ENCODE measurements around the gene HLA-DRB1. TPM values are rescaled to one million over a fixed set of nuclear protein-coding genes. Genes with fewer than 3 reads are reported as not detected.
"Not testable (repeated sequence)": the region's sequence is repeated elsewhere in the genome, so short reads cannot be mapped to it uniquely, and the experiment has no call there.

The HLA-DRB1 gene
- total RNA-seq (10 to 100 TPM; 22.0 to 23.9 TPM), polyA plus RNA-seq (100 to 1,000 TPM in 1 of 3 donors, 10 to 100 TPM in 1, 1 to 10 TPM in 1; 1.1 to 127 (median 11.5) TPM), total RNA-seq (0 to 2.0 (median 0.36) reads per million in 6 experiments)

GRCh38 chr6:32589596-32590449 is at the start of gene HLA-DRB1:
HLA-DRB1 (minus strand) TSS chr6:32589848; CDS start chr6:32589742, 106 bp downstream.
- Mint-ChIP-seq H3K4me1 (peaks cover 8 to 45% (median 9%) of the 10 kb centered on the region in 4 donors), H3K27ac (peak within 1 kb of the TSS in 6 of 10 donors; percentile 0 to 88 (median 34)), H3K36me3 (no peaks in the 10 kb centered on the region), H3K9me3 (no peaks in the 10 kb centered on the region), H3K27me3 (peaks cover 0 to 19% (median 0%) of the 10 kb centered on the region in 5 donors), H3K4me3 (peak within 1 kb of the TSS in 9 of 10 donors; percentile 15 to 92 (median 56))
- DNase-seq (peak in 4 of 10 donors; percentile 37 to 57 (median 48)), ATAC-seq (peak; percentile 88 to 95)
- POLR2A ChIA-PET = no interaction called here

- Mint-ChIP-seq H3K4me1 (peaks cover 0 to 74% (median 20%) of the 10 kb centered on the region in 4 donors), H3K4me3 (peak overlapping the region in 3 of 10 donors; percentile 66 to 90 (median 77)), H3K27ac (peak overlapping the region in 4 of 10 donors; percentile 56 to 78 (median 66)), H3K9me3 (no peaks in the 10 kb centered on the region), H3K27me3 (peaks cover 0 to 17% (median 5%) of the 10 kb centered on the region in 5 donors), H3K36me3 (peaks cover 0 to 2% (median 0%) of the 10 kb centered on the region in 3 donors)
- POLR2A ChIA-PET = interaction anchor here (2.8 kb wide), 1 partner anchor 15 kb away, joined by 9 read pairs; no protein-coding TSS in a partner anchor
- ATAC-seq (no peak), DNase-seq (no peak)
Measured at GRCh38 chr6:32638532-32639219, 49.0 kb upstream of the HLA-DRB1 start.

DNA sequence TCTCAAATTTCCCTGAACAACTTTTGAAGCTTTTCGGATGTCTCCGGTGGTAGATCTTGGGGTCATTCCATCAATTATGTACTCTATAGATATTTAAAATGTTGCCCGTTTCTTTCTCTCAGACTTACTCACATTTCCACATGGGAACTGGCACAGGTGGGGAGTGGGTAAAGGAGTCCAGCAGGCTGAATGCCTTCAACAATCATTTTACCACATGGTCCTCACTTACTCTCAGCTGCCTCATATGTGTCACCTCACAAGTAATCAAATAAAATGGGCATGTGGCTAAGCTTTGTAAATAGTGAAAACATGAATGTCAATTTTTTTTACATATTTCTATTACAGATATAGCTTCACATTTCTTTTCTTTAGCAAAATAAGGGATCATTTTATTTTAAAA is 48.2 kb upstream of the HLA-DRB1 start:
- no peak for DNase-seq
- Mint-ChIP-seq H3K27me3 (peaks cover 0 to 17% (median 2%) of the 10 kb centered on the region in 5 donors), H3K36me3 (peaks cover 0 to 2% (median 0%) of the 10 kb centered on the region in 3 donors), H3K9me3 (no peaks in the 10 kb centered on the region), H3K4me3 (peak overlapping the region in 2 of 10 donors; percentile 40 to 90), H3K27ac (peak overlapping the region in 2 of 10 donors; percentile 60 to 75), H3K4me1 (peaks cover 0 to 69% (median 20%) of the 10 kb centered on the region in 4 donors)
- POLR2A ChIA-PET = interaction anchor here (2.8 kb wide), 1 partner anchor 15 kb away, joined by 9 read pairs; no protein-coding TSS in a partner anchor
- no peak for ATAC-seq

- peak in 1 of 2 donors; percentile 41 for ATAC-seq
- POLR2A ChIA-PET = interaction anchor here (2.8 kb wide), 1 partner anchor 14 kb away, joined by 9 read pairs; no protein-coding TSS in a partner anchor
- H3K9me3 Mint-ChIP-seq = no peaks in the 10 kb centered on the region
Measured at GRCh38 chr6:32637219-32637880, 47.7 kb upstream of the HLA-DRB1 start, which contains the start of gene HLA-DQA1. HLA-DQA1 (plus strand) TSS chr6:32637406; CDS start chr6:32637459, 53 bp downstream.

DNA sequence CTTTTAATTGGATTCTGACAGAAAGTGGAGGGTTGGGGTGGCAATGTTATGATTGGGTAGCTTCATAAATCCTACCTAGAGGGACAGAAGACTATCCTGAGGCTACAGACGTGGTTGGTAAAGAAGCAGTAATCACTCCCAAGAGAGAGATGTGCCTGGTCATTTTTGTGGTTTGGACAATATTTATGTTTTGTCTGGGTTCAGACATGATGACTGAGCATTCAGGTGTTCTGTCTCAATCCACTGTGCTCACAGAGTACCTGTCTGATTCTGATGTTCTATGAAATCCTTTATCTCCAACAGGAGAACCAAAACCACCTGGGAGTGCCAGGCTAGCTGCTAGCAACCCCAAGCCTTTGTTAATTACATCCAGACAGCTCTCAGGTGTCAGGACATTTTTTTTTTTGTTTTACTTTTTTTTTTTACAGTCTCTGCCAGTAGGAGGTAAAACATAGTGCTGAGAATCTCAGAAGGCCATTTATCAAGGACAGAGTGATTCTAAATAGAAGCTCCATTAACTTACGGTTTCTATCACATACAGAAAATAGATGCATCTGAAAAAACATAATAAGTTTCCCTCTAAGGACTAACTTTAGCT is 46.0 kb upstream of the HLA-DRB1 start:
- POLR2A ChIA-PET = interaction anchor here (2.8 kb wide), 1 partner anchor 12 kb away, joined by 9 read pairs; no protein-coding TSS in a partner anchor
- Mint-ChIP-seq H3K27ac (peak overlapping the region in 1 of 10 donors; percentile 45), H3K36me3 (peaks cover 0 to 2% (median 0%) of the 10 kb centered on the region in 3 donors), H3K4me3 (no peak overlapping the region), H3K4me1 (peaks cover 0 to 56% (median 8%) of the 10 kb centered on the region in 4 donors), H3K27me3 (peaks cover 0 to 17% (median 2%) of the 10 kb centered on the region in 5 donors), H3K9me3 (no peaks in the 10 kb centered on the region)
- ATAC-seq (no peak), DNase-seq (no peak)

More at GRCh38 chr6:32637219-32637880, 47.7 kb upstream of the HLA-DRB1 start, which contains the start of gene HLA-DQA1:
- H3K4me1 Mint-ChIP-seq = peaks cover 0 to 69% (median 18%) of the 10 kb centered on the region in 4 donors
- peaks cover 0 to 2% (median 0%) of the 10 kb centered on the region in 3 donors for H3K36me3 Mint-ChIP-seq
- H3K27me3 Mint-ChIP-seq = peaks cover 0 to 17% (median 2%) of the 10 kb centered on the region in 5 donors
- peak within 1 kb of the TSS in 6 of 10 donors; percentile 8 to 87 (median 78) for H3K27ac Mint-ChIP-seq
- peak within 1 kb of the TSS in 4 of 10 donors; percentile 50 to 90 (median 69) for H3K4me3 Mint-ChIP-seq
- peak in 1 of 10 donors; percentile 8 for DNase-seq

DNA sequence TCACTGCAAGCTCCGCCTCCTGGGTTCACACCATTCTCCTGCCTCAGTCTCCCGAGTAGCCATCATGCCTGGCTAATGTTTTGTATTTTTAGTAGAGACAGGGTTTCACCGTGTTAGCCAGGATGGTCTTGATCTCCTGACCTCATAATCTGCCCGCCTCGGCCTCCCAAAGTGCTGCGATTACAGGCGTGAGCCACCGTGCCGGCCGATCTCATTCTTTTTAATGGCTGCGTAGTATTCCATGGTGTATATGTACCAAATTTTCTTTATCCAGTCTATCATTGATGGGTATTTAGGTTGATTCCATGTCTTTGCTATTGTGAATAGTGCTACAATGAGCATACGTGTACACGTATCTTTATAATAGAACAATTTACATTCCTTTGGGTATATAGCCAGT is 40.1 kb upstream of the HLA-DRB1 start:
- H3K9me3 Mint-ChIP-seq, H3K27me3 Mint-ChIP-seq, H3K27ac Mint-ChIP-seq, H3K36me3 Mint-ChIP-seq, ATAC-seq, DNase-seq, H3K4me3 Mint-ChIP-seq, POLR2A ChIA-PET: not testable (repeated sequence)
- peaks cover 6 to 52% (median 11%) of the 10 kb centered on the region in 4 donors for H3K4me1 Mint-ChIP-seq

- no peaks in the 10 kb centered on the region for H3K9me3 Mint-ChIP-seq
- peak in 5 of 10 donors; percentile 11 to 58 (median 22) for DNase-seq
- H3K27ac Mint-ChIP-seq = peak overlapping the region in 5 of 10 donors; percentile 13 to 74 (median 42)
- ATAC-seq = no peak
- H3K4me1 Mint-ChIP-seq = peaks cover 16 to 58% (median 22%) of the 10 kb centered on the region in 4 donors
- POLR2A ChIA-PET = no interaction called here
- peak overlapping the region in 3 of 10 donors; percentile 32 to 67 (median 66) for H3K4me3 Mint-ChIP-seq
- no peaks in the 10 kb centered on the region for H3K27me3 Mint-ChIP-seq
- H3K36me3 Mint-ChIP-seq = no peaks in the 10 kb centered on the region
Measured at GRCh38 chr6:32627831-32628230, 38.2 kb upstream of the HLA-DRB1 start.

GRCh38 chr6:32627249-32627648 is 37.6 kb upstream of the HLA-DRB1 start:
- no peak overlapping the region for H3K4me3 Mint-ChIP-seq
- H3K4me1 Mint-ChIP-seq = peaks cover 21 to 58% (median 28%) of the 10 kb centered on the region in 4 donors
- ATAC-seq (no peak), DNase-seq (no peak)
- peak overlapping the region in 3 of 10 donors; percentile 29 to 65 (median 29) for H3K27ac Mint-ChIP-seq
- H3K36me3 Mint-ChIP-seq = no peaks in the 10 kb centered on the region
- H3K9me3 Mint-ChIP-seq = no peaks in the 10 kb centered on the region
- H3K27me3 Mint-ChIP-seq = no peaks in the 10 kb centered on the region
- POLR2A ChIA-PET = no interaction called here

DNA sequence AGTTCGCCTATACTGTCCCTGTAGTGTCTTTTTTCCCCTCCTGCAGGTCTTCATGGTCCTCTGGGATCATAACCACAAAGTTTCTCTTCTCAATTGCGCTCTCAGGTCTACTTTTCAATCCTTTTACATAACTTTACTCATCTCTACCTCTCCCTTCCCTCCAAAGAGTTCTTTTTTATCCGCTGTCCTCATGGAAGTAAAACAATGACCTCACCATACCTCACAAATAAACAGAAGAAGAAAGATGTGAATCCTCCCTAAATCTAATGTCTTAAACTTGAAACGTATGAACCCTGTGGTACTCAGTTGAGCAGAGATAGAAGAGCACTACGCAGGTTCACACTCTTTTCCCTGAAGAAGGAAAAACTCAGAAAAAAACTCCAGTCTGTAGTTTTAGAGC is 35.5 kb upstream of the HLA-DRB1 start:
- ATAC-seq = no peak
- POLR2A ChIA-PET = no interaction called here
- H3K36me3 Mint-ChIP-seq = no peaks in the 10 kb centered on the region

DNA sequence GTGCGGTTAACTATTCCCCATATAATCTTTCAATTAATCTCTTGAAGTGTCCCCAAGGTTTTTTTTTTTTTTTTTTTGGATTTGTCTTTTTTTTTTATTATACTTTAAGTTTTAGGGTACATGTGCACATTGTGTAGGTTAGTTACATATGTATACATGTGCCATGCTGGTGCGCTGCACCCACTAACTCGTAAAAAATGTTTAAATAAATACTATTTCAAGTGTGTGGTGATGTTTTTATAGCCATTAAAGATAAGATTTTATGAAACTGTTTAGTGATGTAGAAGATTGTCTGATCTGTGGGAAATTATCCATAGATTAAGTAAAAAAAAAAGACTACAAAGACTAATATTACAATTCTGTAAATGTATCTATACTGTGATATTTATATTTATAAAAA is 34.9 kb upstream of the HLA-DRB1 start:
- Mint-ChIP-seq H3K4me1 (peaks cover 23 to 69% (median 34%) of the 10 kb centered on the region in 4 donors), H3K4me3 (peak overlapping the region in 2 of 10 donors; percentile 16 to 19), H3K9me3 (no peaks in the 10 kb centered on the region), H3K36me3 (no peaks in the 10 kb centered on the region), H3K27me3 (no peaks in the 10 kb centered on the region), H3K27ac (peak overlapping the region in 5 of 10 donors; percentile 25 to 89 (median 74))
- DNase-seq (no peak), ATAC-seq (no peak)
- POLR2A ChIA-PET = no interaction called here

More for the DNA sequence above, 35.5 kb upstream of the HLA-DRB1 start:
- DNase-seq = no peak
- no peaks in the 10 kb centered on the region for H3K9me3 Mint-ChIP-seq
- H3K27me3 Mint-ChIP-seq = no peaks in the 10 kb centered on the region
- peak overlapping the region in 8 of 10 donors; percentile 25 to 88 (median 66) for H3K27ac Mint-ChIP-seq
- peak overlapping the region in 4 of 10 donors; percentile 19 to 59 (median 28) for H3K4me3 Mint-ChIP-seq
- peaks cover 23 to 69% (median 34%) of the 10 kb centered on the region in 4 donors for H3K4me1 Mint-ChIP-seq

GRCh38 chr6:32623693-32624092 is 34.0 kb upstream of the HLA-DRB1 start:
- Mint-ChIP-seq H3K4me3 (peak overlapping the region in 7 of 10 donors; percentile 7 to 68 (median 51)), H3K27ac (peak overlapping the region in 9 of 10 donors; percentile 50 to 94 (median 82)), H3K9me3 (peaks cover 0 to 4% (median 0%) of the 10 kb centered on the region in 9 donors), H3K36me3 (no peaks in the 10 kb centered on the region), H3K27me3 (no peaks in the 10 kb centered on the region), H3K4me1 (peaks cover 23 to 69% (median 34%) of the 10 kb centered on the region in 4 donors)
- DNase-seq (peak in 2 of 10 donors; percentile 4 to 28), ATAC-seq (no peak)
- POLR2A ChIA-PET = interaction anchor here (0.8 to 1.7 kb wide), 2 partner anchors 13 to 37 kb away, joined by 3 to 9 read pairs; partner anchors contain the start of gene HLA-DQA1
